Forelimb muscle (tissue), 1 donor: Measurements from ENCODE around the gene ACSL4. TPM values are rescaled to one million over a fixed set of nuclear protein-coding genes. Genes with fewer than 3 reads are reported as not detected.
"Not testable (repeated sequence)": the region's sequence is repeated elsewhere in the genome, so short reads cannot be mapped to it uniquely, and the experiment has no call there.

Source experiments
- DNase-seq: peaks from one replicate; pipeline ENCODE4 v3.0.0-alpha.2; 2013; ENCODE audit warnings: low read depth
- polyA plus RNA-seq: library from polyadenylated mRNA; unstranded; fragments of 120-200 nt; gene quantifications from one replicate; pipeline ENCODE4 v1.2.1, GENCODE V29; 2013; ENCODE audit not compliant: insufficient read length

ACSL4 gene
- polyA plus RNA-seq: 20.7 TPM

DNA sequence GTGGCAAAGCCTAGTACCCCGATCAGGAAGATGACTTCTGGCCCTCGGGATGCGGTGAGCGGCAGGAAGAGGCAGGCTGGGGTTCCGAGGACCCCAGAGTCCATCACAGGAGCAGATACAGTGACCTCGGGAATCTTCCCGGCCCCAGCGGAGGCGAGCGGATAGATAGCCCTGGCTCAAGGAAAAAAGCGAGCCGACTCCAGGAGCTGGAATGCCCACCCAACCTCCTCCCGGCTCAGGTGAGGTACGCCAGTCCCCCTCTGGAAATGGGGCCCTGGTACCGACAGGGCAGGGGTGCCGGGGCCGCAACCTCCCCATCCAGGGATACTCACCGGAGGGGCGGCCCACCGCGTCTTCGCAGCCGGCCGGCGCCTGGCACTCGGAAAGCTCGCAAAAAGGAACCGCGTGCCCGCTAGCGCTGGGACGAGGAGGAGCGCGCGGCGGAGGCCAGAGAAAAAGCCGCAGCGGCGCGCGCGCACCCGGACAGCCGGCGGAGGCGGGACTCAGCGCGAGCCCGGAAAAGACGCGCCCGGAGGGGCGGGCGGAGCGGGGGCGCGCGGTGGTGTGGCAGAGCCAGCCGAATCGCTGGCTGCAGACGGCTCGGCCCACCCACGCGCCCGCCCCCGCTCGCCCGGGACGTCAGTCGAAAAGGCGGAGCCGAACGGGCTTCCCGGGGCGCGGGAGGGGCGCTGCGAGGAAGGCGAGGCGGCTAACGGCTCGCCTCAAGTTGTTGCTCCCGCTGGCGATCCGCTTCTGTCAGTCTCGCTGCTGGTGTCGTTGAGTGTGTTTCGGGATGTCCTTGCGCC lies at the start of gene ACSL4:
ACSL4 (minus strand) TSS at position 451 of the 806 bp plus-strand sequence. CDS start 49,894 bp downstream, outside the sequence.
- DNase-seq: peak; percentile 34

DNA sequence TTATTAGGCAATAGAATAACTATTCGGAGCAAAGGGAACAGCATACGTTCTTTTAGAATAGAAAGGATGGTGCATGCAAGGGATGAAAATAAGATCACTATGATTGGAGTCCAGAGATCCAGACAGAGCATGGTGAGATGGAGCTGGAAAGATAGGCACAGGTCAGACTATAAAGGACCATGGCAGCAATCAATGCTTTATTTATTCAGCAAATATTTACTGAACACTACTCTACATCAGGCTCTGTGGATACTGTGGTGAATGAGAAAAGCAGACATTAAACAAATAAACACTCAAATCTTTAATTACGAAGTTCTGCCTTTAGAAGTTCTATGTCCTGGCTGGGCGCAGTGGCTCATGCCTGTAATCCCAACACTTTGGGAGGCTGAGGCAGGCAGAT lies 44.7 kb upstream of the ACSL4 start:
- no peak for DNase-seq

DNA sequence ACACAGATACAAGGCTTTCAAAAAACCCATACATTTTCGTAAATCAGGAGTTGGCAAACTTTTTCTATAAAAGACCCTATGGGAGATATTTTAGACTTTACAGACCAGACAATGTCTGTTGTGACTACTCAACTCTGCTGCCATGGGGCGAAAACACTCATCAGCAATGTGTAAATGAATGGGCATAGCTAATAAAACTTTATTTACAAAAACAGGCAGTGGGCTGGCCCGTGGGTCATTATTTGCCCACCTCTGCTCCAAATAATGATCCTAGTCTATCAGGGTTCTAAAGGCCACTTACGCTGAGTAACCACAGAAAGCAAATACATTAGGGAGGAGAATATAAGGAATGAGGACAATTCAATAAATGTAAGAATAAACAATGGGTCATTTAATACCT lies 43.9 kb upstream of the ACSL4 start:
- no peak for DNase-seq

DNA sequence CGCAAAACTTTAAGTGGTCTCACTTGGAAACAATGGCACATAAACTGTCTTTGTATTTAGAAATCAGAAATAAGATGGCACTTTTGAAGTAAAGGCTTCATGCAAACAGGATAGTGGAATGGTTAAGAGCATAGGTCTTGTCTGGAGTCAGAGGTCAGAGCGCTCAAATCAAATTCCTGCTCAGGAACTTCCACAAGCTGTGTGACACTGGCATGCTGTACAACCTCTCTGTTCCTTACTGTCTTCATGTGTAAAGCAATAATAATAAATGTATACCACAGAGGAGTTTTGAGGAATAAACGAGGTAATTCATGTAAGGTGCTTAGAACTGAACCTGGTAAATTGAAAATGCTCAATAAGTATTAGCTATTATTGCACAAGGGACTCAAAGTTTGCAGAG lies 43.4 kb upstream of the ACSL4 start:
- no peak for DNase-seq

DNA sequence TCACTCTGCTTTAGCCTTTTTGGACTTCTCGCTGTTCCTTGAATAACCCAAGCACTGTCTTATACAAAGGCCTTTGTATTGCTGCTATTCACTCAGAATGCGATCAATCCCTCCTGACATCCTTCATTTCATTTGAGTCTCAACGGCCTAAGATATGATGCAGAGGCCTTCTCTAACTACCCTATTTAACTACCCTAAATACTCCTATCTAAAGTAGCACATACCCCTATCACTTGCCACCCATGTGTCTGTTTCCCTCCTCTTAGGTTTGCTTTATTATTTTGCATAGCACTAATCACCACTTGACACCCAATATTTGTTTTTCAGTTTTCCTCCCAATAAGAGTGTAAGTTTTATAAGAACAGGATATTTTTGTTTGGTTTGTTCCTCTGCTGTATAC lies 42.3 kb upstream of the ACSL4 start:
- no peak for DNase-seq

DNA sequence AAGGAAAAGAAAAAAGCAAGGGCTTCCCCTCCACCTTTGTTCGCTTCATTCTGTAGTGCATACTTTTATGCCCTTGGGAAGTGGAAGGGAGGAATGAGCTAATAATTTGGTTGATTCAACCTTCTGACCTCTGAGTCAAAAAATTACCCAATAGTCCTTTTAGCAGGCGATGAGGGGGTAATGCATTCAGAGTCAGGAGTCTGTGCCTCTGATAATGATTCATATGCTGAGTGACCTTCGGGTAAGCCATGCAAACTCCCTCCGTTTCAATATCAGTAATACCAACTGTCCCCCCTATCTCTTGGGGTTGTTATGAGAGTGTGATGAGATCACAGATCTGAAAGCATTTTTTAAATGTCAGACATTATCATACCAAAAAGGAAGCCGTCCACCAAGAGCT lies 41.6 kb upstream of the ACSL4 start:
- no peak for DNase-seq

DNA sequence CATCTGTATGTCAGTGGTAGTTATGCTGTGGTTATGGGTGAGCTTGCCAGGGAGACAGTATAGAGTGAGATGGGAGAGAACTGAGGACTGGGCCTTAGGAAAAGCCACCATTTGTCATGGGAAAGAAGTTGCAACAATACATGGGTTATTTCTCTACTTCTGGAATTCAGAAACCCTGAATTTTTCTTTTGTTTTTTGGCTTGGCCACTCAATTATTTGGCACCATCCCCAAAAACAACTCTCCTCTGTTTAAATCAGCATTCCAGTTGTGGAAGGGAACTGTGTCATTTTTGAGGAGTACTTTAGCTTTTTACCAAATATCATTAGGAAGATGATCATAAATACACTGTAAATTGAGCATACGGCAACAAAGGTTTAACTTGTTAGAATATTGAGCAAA lies 41.1 kb upstream of the ACSL4 start:
- no peak for DNase-seq

DNA sequence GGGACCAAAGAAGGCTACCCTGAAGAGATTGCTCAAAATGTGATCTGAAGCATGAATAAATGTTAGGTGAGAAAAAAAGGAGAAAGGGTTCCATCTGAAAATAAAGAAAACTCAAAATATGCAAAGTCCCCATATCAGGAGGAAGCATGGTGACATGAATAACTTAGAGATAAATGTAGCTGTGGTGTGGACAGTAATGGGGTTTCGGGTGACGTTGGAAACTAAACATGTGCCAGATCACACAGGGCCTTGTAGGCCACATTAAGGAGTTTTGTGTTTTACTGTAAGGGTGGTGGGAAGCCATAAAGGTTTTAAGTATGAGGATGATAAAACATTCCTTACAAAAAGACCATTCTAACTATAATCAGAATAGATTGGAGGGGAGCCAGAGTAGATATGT lies 40.3 kb upstream of the ACSL4 start:
- no peak for DNase-seq

DNA sequence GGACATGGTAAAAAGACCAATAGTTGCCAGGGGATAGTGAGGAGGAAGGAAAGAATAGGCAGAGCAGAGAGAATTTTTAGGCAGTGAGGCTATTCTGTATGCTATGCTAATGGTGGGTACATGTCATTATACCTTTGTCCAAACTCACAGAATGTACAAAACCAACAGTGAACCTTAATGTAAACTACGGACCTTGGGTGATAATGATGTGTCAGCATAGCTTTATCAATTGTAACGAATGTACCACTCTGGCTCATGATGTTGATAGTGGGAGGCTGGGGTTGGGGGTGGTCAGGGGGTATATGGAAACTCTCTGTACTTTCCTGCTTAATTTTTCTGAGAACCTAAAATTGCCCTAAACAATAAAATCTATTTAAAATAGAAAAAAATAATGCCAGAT lies 37.7 kb upstream of the ACSL4 start:
- DNase-seq: no peak

DNA sequence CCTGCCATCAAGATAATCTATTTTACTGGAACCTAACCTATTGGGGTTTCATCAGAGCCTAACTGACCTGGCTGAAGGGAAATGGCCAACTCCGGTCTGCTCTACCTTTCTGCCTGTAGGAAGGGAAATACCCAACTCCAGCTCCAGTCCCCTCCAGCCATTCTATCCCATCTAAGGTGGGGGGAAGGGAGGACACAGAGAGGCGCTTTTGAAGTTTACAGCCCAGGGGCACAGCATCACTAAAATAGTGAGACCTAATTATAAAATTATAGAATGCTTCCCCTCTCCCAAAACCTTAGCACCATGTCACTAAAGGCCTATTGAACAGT lies 27.8 kb upstream of the ACSL4 start:
- no peak for DNase-seq

DNA sequence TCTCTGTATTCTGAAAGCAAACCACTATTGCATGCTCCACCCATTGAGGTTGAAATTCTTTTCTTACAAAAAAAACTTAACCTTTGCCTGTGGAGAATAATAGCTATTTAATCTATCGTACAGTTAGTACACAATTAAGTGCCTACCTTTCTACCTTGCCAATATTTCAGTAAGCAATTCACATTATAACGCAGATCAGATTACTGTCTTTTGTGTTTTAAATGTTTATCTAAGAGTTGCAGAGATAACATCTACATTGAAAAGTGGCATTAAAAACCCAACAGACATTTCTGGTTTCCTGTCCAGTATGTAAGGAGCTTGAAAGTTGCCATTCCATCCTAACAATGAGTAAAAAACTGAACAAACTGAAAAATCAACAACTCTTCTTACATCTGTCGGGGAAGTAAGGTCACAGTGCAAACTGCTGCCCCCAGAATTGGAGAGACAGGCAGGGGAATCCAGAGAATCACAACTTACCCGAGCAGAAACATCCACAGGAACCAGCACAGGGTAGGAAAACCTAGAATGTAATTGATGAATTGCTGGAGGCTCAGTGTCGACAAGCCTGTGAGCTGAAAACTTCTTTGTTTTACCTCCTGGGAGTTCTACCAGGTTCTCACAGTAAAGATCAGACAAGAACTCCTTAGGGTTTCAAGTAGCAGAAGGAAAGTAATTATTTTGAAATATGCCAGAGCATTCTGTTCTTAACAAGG lies 27.3 kb upstream of the ACSL4 start:
- DNase-seq: no peak

DNA sequence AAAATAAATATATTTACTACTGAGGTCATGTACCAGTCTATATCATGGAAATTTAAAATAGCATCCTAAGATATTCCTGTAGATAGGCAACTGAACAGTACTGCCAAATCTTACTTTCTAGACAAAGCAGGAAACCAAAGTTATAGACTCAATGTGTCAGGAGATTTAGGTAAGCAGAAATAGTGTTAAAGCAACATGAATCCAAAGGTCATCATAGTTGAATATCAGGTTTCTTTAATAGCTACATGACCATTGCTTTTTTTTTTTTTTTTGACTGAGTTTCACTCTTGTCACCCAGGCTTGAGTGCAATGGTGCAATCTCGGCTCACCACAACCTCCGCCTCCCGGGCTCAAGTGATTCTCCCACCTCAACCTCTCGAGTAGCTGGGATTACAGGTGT lies 20.2 kb upstream of the ACSL4 start:
- DNase-seq: no peak

DNA sequence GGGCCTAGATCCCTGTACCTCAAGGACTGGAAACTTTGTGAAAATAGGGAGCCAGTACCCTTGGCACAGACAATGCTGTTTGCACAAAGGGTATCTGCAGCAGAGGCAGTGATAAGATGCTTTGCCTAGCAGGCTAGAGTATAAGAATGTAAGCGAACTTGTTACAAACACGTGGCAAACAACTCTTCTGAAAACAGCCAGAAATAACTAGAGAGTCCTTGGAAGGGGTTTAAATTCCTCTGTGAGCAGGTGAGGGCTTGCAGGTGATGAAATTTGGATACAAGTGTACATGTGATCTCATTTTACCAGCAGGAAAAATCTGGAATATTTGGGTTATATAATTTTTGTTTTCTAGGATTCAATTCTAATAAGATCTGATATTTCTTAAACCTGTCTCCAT lies 18.6 kb upstream of the ACSL4 start:
- no peak for DNase-seq

DNA sequence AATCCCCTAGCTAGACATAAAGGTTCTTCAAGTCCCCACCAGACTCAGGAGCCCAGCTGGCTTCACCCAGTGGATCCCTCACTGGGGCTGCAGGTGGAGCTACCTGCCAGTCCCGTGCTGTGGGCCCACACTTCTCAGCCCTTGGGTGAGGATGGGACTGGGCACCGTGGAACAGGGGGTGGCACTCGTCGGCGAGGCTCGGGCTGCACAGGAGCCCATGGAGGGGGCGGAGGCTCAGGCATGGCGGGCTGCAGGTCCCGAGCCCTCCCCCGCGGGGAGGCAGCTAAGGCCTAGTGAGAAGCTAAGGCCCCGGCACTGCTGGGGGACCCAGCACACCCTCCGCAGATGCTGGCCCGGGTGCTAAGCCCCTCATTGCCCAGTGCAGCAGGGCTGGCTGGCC lies 16.1 kb upstream of the ACSL4 start:
- no peak for DNase-seq

DNA sequence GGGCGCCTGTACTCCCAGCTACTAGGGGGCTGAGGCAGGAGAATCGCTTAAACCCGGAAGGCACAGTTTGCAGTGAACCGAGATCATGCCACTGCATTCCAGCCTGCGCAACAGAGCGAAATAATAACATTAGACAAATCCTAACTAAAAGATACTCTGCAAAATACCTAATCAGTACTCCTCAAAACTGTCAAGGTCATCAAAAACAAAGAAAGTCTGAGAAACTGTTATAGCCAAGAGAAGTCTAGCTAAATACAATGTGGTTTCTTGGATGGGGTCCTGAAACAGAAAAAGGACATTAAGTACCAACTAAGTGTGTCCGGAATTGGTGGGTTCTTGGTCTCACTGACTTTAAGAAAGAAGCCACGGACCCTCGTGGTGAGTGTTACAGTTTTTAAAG lies 14.6 kb upstream of the ACSL4 start:
- DNase-seq: no peak

DNA sequence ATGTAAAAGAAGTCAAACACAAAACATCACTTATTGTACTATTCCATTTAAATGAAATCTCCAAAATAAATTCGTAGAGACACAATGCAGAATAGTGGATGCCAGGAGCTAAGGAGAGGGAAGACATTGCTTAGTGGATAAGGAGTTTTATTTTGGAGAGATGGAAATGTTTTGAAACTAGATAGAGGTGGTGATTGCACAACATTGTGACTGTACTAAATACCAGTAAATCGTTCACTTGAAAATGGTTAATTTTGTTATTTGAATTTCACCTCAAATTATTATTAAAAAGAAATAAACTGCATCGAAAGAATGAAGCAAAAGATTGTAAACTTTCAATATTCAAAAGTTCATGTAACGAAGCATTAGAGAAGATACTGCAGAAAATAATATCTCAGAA lies 9.7 kb upstream of the ACSL4 start:
- no peak for DNase-seq

DNA sequence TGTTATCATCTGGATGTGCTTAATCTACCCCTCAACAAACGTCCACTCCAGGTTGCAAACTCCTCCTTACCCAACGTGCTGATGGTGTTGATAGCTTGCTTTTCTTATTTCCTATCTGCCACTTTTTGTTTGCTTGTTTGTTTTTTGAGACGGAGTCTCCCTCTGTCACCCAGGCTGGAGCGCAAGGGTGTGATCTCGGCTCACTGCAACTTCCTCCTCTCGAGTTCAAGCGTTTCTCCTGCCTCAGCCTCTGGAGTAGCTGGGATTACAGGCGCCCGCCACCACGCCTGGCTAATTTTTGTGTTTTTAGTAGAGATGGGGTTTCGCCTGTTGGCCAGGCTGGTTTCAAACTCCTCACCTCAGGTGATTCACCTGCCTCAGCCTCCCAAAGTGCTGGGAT lies 7.8 kb upstream of the ACSL4 start:
- DNase-seq: not testable (repeated sequence)

DNA sequence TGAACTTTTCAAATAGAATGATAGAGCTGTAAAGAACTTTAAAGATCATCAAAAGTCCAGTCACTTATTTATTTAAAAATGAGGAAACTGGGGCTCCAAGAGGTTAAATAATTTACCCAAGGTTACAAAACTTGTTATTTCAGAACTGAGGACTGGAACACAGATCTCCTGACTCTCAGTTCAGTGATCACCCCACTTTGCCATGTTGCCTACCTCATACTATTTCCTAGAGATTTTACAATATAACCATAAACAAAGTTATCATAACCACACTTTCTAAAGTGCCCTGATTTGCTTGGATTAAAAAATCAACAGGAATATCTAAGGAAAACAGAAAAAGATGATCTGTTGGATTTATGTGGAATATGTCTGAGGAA lies 7.4 kb upstream of the ACSL4 start:
- DNase-seq: no peak

DNA sequence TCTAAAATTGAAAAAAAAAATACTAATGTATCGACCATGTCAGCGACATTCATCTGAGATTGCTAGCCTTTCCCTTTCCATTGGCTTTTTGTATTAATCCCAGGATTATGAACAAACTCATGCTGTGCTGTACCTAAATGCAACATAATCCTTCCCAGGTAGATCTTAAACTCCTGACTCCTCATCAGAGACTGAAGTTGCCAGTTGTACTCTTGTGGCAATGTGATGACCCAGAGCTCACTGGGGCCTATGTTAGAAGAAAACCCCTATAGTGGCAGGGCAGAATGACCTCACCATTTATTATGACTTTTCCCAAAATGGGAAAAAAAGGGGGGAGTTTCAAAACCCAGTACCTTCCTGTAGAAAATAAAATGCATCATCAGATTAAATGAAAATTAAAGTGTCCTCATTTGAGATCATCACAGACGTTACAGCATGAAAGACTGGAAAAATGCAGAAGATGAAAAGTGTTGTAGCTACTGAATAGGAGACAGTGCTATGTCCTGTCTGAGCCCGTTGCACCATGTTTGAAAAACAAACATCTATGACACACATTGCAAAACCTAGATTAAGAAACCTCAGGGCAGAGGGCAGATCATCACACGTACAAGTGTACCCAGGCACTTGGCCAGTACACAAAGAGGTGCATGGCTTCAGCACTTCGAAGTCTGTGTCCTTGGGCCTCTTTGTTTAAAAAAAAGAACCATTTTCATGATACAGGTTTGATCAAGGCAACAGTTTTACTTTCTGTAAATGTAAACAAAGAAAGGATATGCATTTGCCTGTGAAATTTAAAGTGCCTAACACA lies 6.8 kb upstream of the ACSL4 start:
- no peak for DNase-seq

DNA sequence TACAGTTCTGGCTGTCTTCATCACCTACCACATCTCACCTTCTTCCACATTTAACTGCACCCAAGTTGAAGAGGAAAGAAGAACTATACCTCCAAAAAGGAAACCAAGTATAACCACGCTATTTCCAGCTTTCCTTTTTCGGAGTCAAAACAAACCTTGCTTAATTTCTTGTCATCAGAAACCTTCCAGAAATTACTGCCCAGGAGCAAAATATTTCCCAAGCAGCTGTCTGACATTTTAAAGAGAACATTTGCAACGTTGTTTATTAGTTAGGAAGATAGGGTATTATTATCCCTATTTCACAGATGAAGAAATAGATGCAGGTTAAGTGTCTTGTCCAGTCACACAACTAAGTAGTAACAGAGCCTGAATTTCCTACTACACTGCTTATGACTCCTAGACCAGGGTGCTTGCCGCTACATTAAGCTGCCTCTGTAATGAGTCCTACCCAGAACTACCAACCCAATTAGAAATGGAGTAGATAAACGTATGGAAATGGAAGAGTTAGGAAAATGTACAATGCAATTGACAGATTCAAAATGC lies 2.2 kb upstream of the ACSL4 start:
- DNase-seq: no peak

DNA sequence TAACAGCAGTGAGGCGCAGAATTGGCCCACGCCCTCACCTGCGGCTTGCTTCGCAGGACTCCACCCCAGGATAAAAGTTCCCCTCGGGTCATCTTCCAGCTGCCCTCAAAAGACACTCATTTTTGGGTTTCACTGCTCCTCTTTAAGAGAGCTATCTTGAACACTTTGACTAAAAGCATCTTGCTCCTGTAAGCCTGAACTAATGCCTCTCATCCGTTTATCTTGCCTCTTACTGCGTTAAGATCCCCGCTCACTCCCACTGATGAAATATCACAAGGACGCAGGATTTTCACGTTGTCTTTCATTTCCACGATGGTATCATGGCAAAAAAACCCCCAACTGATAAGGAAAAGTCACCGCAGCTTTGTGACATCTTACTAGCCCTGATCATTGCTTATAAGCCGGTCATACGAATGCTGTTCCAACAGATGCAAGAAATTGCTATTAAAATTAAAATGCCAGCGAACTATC lies 591 bp upstream of the ACSL4 start:
- no peak for DNase-seq
